Activated CD8-positive, alpha-beta T cell treated with anti-CD3 and anti-CD28 coated beads for 36 hours (primary cell): Measurements from ENCODE around the gene INTS3. TPM values are rescaled to one million over a fixed set of nuclear protein-coding genes. Genes with fewer than 3 reads are reported as not detected.

Experiments
- ATAC-seq: fragments of 200-7000 bp; cut with Tn5 transposase; one replicate; pipeline ENCODE4 v1.10.0; 2021; ENCODE audit warnings: mild to moderate bottlenecking, moderate library complexity
- CTCF ChIA-PET: fragments of 350-600 bp; sonication (Branson Sonifier 250); formaldehyde crosslinking; loops from one replicate; lab custom pipeline; 2021; ENCODE audit warnings: antibody characterized with exemption; lab: Charles Lee
- POLR2A ChIA-PET: fragments of 350-600 bp; sonication (Branson Sonifier 250); formaldehyde crosslinking; loops from one replicate; lab custom pipeline; 2021; ENCODE audit warnings: antibody characterized with exemption; lab: Charles Lee
- DNase-seq: peaks from one replicate; pipeline ENCODE4 v3.0.0-alpha.2; 2020
- H3K27ac Mint-ChIP-seq: one replicate; pipeline ENCODE4 v1.8.0; 2021; ENCODE audit warnings: mild to moderate bottlenecking, mixed read lengths
- H3K27me3 Mint-ChIP-seq: one replicate; pipeline ENCODE4 v1.8.0; 2021; ENCODE audit warnings: mixed read lengths
- H3K36me3 Mint-ChIP-seq: one replicate; pipeline ENCODE4 v1.8.0; 2021; ENCODE audit warnings: low read depth, mixed read lengths
- H3K4me1 Mint-ChIP-seq: one replicate; pipeline ENCODE4 v1.8.0; 2021; ENCODE audit warnings: low read depth, mixed read lengths
- H3K4me3 Mint-ChIP-seq: one replicate; pipeline ENCODE4 v1.8.0; 2021; ENCODE audit warnings: mild to moderate bottlenecking, moderate library complexity, mixed read lengths
- H3K9me3 Mint-ChIP-seq: one replicate; pipeline ENCODE4 v1.8.0; 2021; ENCODE audit warnings: mixed read lengths
- intact Hi-C: fragments of 100-400 bp; cut with micrococcal nuclease; formaldehyde crosslinking; loops from one replicate; pipeline ENCODE4 v1.10.0; 2022
- total RNA-seq, 2 experiments: library from RNA; stranded (reverse); gene quantifications; one replicate each; pipeline ENCODE4 v1.2.3, GENCODE V29; 2021
- TF ChIP-seq, protein P1 (sequence below): fragments of 200-600 bp; IDR thresholded peaks from one replicate; pipeline ENCODE4 v1.8.0; 2022; ENCODE audit warnings: antibody characterized with exemption, mild to moderate bottlenecking

The INTS3 gene, protein sequence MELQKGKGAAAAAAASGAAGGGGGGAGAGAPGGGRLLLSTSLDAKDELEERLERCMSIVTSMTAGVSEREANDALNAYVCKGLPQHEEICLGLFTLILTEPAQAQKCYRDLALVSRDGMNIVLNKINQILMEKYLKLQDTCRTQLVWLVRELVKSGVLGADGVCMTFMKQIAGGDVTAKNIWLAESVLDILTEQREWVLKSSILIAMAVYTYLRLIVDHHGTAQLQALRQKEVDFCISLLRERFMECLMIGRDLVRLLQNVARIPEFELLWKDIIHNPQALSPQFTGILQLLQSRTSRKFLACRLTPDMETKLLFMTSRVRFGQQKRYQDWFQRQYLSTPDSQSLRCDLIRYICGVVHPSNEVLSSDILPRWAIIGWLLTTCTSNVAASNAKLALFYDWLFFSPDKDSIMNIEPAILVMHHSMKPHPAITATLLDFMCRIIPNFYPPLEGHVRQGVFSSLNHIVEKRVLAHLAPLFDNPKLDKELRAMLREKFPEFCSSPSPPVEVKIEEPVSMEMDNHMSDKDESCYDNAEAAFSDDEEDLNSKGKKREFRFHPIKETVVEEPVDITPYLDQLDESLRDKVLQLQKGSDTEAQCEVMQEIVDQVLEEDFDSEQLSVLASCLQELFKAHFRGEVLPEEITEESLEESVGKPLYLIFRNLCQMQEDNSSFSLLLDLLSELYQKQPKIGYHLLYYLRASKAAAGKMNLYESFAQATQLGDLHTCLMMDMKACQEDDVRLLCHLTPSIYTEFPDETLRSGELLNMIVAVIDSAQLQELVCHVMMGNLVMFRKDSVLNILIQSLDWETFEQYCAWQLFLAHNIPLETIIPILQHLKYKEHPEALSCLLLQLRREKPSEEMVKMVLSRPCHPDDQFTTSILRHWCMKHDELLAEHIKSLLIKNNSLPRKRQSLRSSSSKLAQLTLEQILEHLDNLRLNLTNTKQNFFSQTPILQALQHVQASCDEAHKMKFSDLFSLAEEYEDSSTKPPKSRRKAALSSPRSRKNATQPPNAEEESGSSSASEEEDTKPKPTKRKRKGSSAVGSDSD
- total RNA-seq = 10 to 100 TPM; 45.0 to 45.5 TPM

DNA sequence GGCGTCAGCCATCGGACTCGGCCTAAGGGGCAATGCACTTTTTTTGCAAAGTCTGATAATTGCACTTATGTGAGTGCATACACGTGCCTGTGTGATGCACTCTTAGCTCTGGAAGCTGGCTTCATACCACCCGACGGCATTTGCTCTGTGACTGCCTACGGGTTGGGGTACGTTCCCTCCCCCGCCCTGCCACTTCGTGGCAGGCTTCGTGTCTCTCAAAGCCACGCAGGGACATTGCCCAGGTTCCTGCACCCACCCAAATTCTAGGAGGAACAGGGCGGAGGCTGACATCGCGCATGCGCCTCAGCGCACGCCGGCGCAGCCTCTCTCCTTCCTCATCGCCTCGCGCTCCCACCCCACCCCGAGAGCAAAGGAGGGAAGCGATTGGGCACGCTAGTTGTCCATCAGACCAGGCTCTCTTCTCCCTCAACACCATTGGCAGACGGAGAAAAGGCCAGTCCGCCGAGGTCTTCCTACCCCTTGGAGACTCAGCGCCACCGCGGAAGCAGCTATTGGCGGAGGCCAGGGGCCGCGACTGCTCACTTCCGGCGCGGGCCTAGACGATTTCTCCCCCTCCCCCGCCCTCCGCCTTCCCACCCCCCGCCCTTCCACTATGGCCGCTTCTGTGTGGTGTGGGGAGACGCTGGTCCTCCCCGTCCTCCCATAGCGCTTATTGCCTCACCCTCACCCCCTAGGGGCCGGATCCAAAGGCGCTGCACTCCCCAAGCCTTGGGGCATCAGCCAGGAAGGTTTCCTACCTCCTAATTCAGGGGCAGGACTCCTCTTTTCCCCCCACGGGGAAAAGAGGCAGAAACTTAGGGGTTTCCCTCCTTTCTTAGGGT, at the start of gene INTS3:
Gene INTS3, plus strand, starts transcription at position 588 of the 842 bp plus-strand sequence. CDS start 585 bp downstream, outside the sequence.
- no peaks in the 10 kb centered on the region for H3K27me3 Mint-ChIP-seq
- TF ChIP-seq, protein P1, sequence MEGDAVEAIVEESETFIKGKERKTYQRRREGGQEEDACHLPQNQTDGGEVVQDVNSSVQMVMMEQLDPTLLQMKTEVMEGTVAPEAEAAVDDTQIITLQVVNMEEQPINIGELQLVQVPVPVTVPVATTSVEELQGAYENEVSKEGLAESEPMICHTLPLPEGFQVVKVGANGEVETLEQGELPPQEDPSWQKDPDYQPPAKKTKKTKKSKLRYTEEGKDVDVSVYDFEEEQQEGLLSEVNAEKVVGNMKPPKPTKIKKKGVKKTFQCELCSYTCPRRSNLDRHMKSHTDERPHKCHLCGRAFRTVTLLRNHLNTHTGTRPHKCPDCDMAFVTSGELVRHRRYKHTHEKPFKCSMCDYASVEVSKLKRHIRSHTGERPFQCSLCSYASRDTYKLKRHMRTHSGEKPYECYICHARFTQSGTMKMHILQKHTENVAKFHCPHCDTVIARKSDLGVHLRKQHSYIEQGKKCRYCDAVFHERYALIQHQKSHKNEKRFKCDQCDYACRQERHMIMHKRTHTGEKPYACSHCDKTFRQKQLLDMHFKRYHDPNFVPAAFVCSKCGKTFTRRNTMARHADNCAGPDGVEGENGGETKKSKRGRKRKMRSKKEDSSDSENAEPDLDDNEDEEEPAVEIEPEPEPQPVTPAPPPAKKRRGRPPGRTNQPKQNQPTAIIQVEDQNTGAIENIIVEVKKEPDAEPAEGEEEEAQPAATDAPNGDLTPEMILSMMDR = no peak
- peaks cover 9% of the 10 kb centered on the region for H3K36me3 Mint-ChIP-seq
- peak within 1 kb of the TSS; percentile 93 for H3K27ac Mint-ChIP-seq
- intact Hi-C loops = no loop called here
- H3K4me3 Mint-ChIP-seq = peak within 1 kb of the TSS; percentile 90
- peak; percentile 100 for ATAC-seq
- ChIA-PET CTCF (interaction anchor here (1.3 to 4.9 kb wide), 4 partner anchors 21 to 258 kb away, joined by 3 to 27 read pairs (median 4); partner anchors contain the start of gene RAB13), POLR2A (interaction anchor here (0.6 to 2.2 kb wide), 3 partner anchors 182 to 495 kb away, joined by 3 to 12 read pairs (median 4); partner anchors contain the start of genes RPS27 and S100A4)
- H3K4me1 Mint-ChIP-seq = peaks cover 39% of the 10 kb centered on the region
- DNase-seq = peak; percentile 100
- H3K9me3 Mint-ChIP-seq = no peaks in the 10 kb centered on the region

DNA sequence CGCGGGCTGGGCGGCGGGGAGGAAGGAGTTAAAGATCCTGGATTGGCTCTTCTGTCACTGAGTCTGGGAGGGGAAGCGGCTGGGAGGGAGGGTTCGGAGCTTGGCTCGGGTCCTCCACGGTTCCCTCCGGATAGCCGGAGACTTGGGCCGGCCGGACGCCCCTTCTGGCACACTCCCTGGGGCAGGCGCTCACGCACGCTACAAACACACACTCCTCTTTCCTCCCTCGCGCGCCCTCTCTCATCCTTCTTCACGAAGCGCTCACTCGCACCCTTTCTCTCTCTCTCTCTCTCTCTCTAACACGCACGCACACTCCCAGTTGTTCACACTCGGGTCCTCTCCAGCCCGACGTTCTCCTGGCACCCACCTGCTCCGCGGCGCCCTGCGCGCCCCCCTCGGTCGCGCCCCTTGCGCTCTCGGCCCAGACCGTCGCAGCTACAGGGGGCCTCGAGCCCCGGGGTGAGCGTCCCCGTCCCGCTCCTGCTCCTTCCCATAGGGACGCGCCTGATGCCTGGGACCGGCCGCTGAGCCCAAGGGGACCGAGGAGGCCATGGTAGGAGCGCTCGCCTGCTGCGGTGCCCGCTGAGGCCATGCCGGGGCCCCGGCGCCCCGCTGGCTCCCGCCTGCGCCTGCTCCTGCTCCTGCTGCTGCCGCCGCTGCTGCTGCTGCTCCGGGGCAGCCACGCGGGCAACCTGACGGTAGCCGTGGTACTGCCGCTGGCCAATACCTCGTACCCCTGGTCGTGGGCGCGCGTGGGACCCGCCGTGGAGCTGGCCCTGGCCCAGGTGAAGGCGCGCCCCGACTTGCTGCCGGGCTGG, 49.1 kb upstream of the INTS3 start, which contains the start of gene NPR1:
Gene NPR1, plus strand, starts transcription at position 170 of the 818 bp plus-strand sequence. Its CDS starts 421 bp downstream, at position 591.
- no peaks in the 10 kb centered on the region for H3K36me3 Mint-ChIP-seq
- H3K4me1 Mint-ChIP-seq = peaks cover 19% of the 10 kb centered on the region
- DNase-seq = peak; percentile 46
- TF ChIP-seq, protein P1 = no peak
- intact Hi-C loops = loop anchor here (5.0 kb wide), 1 partner anchor 69 kb away; no protein-coding TSS in a partner anchor
- H3K4me3 Mint-ChIP-seq = peak within 1 kb of the TSS; percentile 65
- no peaks in the 10 kb centered on the region for H3K9me3 Mint-ChIP-seq
- H3K27me3 Mint-ChIP-seq = peaks cover 41% of the 10 kb centered on the region
- H3K27ac Mint-ChIP-seq = no peak within 1 kb of the TSS
- ATAC-seq = peak; percentile 43
- POLR2A ChIA-PET = interaction anchor here (0.8 kb wide), 1 partner anchor 74 kb away, joined by 3 read pairs; no protein-coding TSS in a partner anchor
- CTCF ChIA-PET = interaction anchor here (0.7 to 5.2 kb wide), 18 partner anchors 8 to 308 kb away, joined by 3 to 40 read pairs (median 4); partner anchors contain the start of genes CHTOP, INTS3, RAB13 and SNAPIN

DNA sequence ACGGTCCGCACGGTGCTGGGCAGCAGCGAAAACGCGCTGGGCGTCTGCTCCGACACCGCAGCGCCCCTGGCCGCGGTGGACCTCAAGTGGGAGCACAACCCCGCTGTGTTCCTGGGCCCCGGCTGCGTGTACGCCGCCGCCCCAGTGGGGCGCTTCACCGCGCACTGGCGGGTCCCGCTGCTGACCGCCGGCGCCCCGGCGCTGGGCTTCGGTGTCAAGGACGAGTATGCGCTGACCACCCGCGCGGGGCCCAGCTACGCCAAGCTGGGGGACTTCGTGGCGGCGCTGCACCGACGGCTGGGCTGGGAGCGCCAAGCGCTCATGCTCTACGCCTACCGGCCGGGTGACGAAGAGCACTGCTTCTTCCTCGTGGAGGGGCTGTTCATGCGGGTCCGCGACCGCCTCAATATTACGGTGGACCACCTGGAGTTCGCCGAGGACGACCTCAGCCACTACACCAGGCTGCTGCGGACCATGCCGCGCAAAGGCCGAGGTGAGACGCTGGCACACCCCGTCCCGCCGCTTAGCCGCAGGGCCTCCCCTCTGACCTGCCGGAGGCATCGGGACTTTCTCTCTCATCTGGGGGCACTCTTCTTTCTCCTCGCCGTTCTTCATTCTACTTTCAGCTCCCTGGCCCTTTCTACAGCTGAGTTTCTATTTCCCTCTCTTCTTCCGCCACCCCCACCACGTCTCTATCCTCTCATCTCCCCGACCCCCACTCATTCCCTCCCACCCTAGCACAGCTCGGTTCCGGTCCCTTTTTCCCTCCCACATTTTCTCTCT, 48.3 kb upstream of the INTS3 start:
- peak; percentile 41 for DNase-seq
- H3K27ac Mint-ChIP-seq = no peak overlapping the region

More for the DNA sequence above, 48.3 kb upstream of the INTS3 start:
- peaks cover 19% of the 10 kb centered on the region for H3K4me1 Mint-ChIP-seq
- intact Hi-C loops = loop anchor here (5.0 kb wide), 1 partner anchor 68 kb away; no protein-coding TSS in a partner anchor
- H3K9me3 Mint-ChIP-seq = no peaks in the 10 kb centered on the region
- ATAC-seq = peak; percentile 63
- peak overlapping the region; percentile 57 for H3K4me3 Mint-ChIP-seq
- POLR2A ChIA-PET = interaction anchor here (0.6 to 0.7 kb wide), 3 partner anchors 44 to 284 kb away, joined by 3 read pairs; no protein-coding TSS in a partner anchor
- H3K27me3 Mint-ChIP-seq = peaks cover 43% of the 10 kb centered on the region
- H3K36me3 Mint-ChIP-seq = no peaks in the 10 kb centered on the region
- CTCF ChIA-PET = interaction anchor here (0.8 to 5.2 kb wide), 8 partner anchors 12 to 107 kb away, joined by 3 to 40 read pairs (median 4); partner anchors contain the start of gene CHTOP
- TF ChIP-seq, protein P1 = peak; percentile 52
